ENCODE data around the gene TK2.
"Not testable (repeated sequence)": the region's sequence is repeated elsewhere in the genome, so short reads cannot be mapped to it uniquely, and the experiment has no call there.

The TK2 gene

GRCh38 chr16:66469291-66469946 is 80.5 kb downstream of the TK2 start:
- DNase-seq (ENCODE audit: low read depth) = no peak

- no peak for DNase-seq (ENCODE audit: low read depth)
These were observed 81.5 kb downstream of the TK2 start for GRCh38 chr16:66468321-66468965.

DNA sequence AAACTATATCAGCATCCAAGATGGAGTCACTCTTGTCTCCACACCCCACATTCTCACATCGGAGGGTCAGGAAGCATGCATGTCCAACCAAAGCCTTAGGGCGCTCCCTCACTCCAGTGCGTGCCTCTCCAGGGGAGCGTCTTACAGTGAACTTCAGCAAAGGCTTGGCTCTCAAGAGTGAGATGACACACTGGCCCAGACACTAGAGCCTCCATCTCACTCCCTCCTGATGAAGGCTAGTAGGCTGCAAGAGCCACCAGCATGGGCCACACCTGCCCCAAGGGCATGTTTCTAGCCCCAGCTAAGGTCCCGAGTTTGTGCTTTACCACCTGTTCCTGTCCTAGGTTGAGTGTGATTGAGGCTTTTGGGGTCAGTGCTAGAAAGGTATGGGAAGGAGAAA is 82.3 kb downstream of the TK2 start:
- no peak for DNase-seq (ENCODE audit: low read depth)

DNA sequence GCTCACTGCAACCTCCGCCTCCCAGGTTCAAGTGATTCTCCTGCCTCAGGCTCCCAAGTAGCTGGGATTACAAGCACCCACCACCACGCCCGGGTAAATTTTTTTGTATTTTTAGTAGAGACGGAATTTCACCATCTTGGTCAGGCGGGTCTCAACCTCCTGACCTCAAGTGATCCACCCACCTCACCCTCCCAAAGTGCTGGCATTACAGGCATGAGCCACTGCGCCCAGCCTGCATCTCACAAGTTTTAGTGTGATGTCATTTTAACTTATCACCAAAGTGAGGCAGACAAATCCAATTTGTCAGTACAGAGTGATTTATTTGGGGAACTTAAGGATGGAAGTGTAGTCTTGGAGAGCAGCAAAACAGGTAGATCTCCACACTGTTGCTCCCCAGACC is 83.3 kb downstream of the TK2 start:
- not testable (repeated sequence) for DNase-seq (ENCODE audit: low read depth)

GRCh38 chr16:66465946-66466345 is 84.0 kb downstream of the TK2 start:
- DNase-seq (ENCODE audit: low read depth) = not testable (repeated sequence)

GRCh38 chr16:66462912-66463311 is 87.0 kb downstream of the TK2 start:
- DNase-seq (ENCODE audit: low read depth) = no peak

DNA sequence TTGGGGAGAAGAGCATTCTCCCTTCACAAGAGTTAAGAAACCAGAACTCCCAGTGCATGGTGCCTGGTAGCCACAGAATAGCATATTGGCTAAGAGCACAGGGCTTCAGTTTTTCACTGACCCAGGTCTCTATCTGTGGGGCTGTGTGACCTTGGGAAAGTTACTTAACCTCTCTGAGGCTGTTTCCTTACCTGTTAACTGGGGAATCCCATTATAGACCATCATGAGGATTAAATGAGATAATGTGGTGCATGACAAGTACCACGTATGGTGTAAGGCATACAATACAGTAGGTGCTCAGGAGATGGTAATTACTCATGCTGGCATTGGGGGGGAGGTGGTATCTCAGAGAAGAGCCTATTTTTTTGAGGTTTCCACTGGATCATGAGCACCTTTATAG is 89.2 kb downstream of the TK2 start:
- DNase-seq (ENCODE audit: low read depth) = no peak

DNA sequence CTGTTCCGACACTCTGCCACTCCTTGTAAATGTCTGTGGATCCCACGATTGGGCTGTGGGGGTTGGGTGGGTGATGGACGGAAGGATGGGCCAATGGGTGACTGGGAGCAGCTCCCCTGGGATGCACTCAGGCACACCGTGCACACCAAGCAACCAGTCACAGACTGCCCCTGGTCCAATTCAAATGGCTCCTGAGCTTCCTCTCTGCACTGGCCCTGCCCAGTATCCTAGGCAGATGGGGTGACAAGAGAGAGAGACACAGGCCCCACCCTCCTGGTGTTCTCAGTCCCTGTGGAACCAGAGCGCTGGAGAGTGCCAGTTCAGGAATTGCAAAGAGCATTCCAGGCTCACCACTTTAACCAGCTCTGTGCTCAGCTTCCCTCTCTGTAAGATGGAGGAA is 90.0 kb downstream of the TK2 start:
- no peak for DNase-seq (ENCODE audit: low read depth)

DNA sequence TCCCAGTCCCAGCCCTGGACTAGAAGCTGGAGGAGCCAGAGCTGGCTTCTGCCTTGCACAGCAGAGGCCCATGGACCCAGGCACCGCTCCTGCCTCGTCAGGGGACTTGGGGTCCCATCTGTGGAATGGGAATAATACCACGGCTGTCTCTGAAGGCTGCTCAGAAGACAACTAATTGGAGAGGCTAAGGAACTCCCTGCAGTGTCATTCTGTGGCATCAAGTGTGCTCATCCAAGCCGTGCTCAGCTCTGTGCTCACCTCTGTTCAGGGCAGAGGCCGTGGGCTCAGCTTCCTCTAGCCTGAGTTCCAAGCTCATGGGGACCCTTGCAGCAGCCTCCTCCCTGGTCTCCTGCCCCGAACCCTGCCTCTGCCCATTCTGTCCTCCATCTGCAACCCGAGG is 91.1 kb downstream of the TK2 start:
- no peak for DNase-seq (ENCODE audit: low read depth)

DNA sequence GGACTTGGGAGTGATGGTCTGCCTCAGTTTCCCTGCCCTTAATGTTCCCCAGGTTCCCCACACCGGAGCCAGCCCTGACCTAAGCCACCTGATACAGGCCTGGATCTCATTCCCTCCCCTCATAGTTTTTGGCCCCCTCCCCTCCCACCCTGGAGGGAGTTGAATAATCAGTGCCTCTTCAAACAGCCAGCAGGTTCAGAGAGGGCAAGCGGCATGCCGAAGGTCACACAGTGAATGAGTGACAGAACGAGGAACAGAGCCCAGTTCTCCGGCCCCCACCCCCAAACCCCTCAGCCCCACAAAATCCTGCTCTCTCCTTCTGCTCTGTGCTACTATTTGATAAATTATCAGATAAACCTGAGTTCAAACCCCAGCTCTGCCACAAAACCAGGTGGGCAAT is 91.6 kb downstream of the TK2 start:
- DNase-seq (ENCODE audit: low read depth) = no peak
